ENCODE results near the gene RPUSD3.

DNA sequence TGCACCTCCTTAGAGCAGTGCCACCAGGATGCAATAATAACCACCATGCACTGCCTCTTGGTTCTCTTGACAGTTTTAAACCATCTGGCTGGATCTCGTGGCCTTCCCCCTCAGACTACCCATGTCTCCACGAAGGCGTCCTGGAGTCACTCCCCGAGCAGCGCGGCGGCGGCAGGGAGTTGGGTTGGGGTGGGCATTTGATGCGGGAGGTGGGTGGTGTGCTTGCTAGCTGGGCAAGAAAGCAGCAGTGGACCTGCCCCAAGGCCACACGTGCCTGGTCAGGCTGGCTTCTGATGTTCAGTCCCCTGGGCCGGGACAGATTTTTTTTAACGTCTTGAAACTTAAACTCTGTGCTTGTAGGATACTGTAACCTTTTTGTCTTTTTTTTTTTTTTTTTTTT is 37.7 kb downstream of the RPUSD3 start:
- TF ChIP-seq, protein P1, sequence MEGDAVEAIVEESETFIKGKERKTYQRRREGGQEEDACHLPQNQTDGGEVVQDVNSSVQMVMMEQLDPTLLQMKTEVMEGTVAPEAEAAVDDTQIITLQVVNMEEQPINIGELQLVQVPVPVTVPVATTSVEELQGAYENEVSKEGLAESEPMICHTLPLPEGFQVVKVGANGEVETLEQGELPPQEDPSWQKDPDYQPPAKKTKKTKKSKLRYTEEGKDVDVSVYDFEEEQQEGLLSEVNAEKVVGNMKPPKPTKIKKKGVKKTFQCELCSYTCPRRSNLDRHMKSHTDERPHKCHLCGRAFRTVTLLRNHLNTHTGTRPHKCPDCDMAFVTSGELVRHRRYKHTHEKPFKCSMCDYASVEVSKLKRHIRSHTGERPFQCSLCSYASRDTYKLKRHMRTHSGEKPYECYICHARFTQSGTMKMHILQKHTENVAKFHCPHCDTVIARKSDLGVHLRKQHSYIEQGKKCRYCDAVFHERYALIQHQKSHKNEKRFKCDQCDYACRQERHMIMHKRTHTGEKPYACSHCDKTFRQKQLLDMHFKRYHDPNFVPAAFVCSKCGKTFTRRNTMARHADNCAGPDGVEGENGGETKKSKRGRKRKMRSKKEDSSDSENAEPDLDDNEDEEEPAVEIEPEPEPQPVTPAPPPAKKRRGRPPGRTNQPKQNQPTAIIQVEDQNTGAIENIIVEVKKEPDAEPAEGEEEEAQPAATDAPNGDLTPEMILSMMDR (conservative IDR thresholded peaks at IDR 0.05; ENCODE audit: low read depth, low read length): no peak
- no peak for TF ChIP-seq POLR2A (IDR thresholded peaks at IDR 0.05; ENCODE audit: low read depth, low read length)
